Stimulated activated naive CD8-positive, alpha-beta T cell treated with anti-CD3 and anti-CD28 coated beads, Interleukin-15, Interleukin-2, amounts not matched to agents 100 ng/mL and 50 ng/mL, for 24 hours (primary cell): ENCODE results near the gene MYO5B.
"Not testable (repeated sequence)": the region's sequence is repeated elsewhere in the genome, so short reads cannot be mapped to it uniquely, and the experiment has no call there.

Experiments used
- H3K27ac Mint-ChIP-seq: one replicate; pipeline ENCODE4 v1.8.0; 2021; ENCODE audit warnings: mild to moderate bottlenecking, mixed read lengths
- H3K27me3 Mint-ChIP-seq: one replicate; pipeline ENCODE4 v1.8.0; 2021; ENCODE audit warnings: mixed read lengths
- H3K36me3 Mint-ChIP-seq: one replicate; pipeline ENCODE4 v1.8.0; 2021; ENCODE audit warnings: low read depth, mixed read lengths
- H3K4me1 Mint-ChIP-seq: one replicate; pipeline ENCODE4 v1.8.0; 2021; ENCODE audit warnings: low read depth, mixed read lengths
- H3K4me3 Mint-ChIP-seq: one replicate; pipeline ENCODE4 v1.8.0; 2021; ENCODE audit warnings: mild to moderate bottlenecking, mixed read lengths
- H3K9me3 Mint-ChIP-seq: one replicate; pipeline ENCODE4 v1.8.0; 2021; ENCODE audit warnings: mixed read lengths

The MYO5B gene

GRCh38 chr18:49843778-49844625 lies 350.9 kb downstream of the MYO5B start:
- Mint-ChIP-seq H3K36me3 (no peaks in the 10 kb centered on the region), H3K4me1 (no peaks in the 10 kb centered on the region), H3K27ac (no peak overlapping the region), H3K9me3 (no peaks in the 10 kb centered on the region), H3K27me3 (no peaks in the 10 kb centered on the region), H3K4me3 (no peak overlapping the region)

- H3K27me3 Mint-ChIP-seq = no peaks in the 10 kb centered on the region
- no peaks in the 10 kb centered on the region for H3K4me1 Mint-ChIP-seq
- no peaks in the 10 kb centered on the region for H3K9me3 Mint-ChIP-seq
- no peaks in the 10 kb centered on the region for H3K36me3 Mint-ChIP-seq
- no peak overlapping the region for H3K4me3 Mint-ChIP-seq
- H3K27ac Mint-ChIP-seq = no peak overlapping the region
Measured at GRCh38 chr18:49843131-49843530, 351.8 kb downstream of the MYO5B start.

GRCh38 chr18:49842656-49843055 lies 352.3 kb downstream of the MYO5B start:
- no peaks in the 10 kb centered on the region for H3K27me3 Mint-ChIP-seq
- no peaks in the 10 kb centered on the region for H3K36me3 Mint-ChIP-seq
- H3K4me1 Mint-ChIP-seq = no peaks in the 10 kb centered on the region
- no peak overlapping the region for H3K4me3 Mint-ChIP-seq
- H3K9me3 Mint-ChIP-seq = no peaks in the 10 kb centered on the region
- H3K27ac Mint-ChIP-seq = no peak overlapping the region

- Mint-ChIP-seq H3K27ac (no peak overlapping the region), H3K4me1 (no peaks in the 10 kb centered on the region), H3K9me3 (no peaks in the 10 kb centered on the region)
Measured at GRCh38 chr18:49841236-49842217, 353.4 kb downstream of the MYO5B start.

GRCh38 chr18:49839012-49839411 lies 355.9 kb downstream of the MYO5B start:
- Mint-ChIP-seq H3K36me3 (no peaks in the 10 kb centered on the region), H3K27me3 (no peaks in the 10 kb centered on the region), H3K9me3 (no peaks in the 10 kb centered on the region), H3K27ac (no peak overlapping the region), H3K4me1 (no peaks in the 10 kb centered on the region), H3K4me3 (no peak overlapping the region)

More at GRCh38 chr18:49841236-49842217, 353.4 kb downstream of the MYO5B start:
- H3K36me3 Mint-ChIP-seq = no peaks in the 10 kb centered on the region
- no peaks in the 10 kb centered on the region for H3K27me3 Mint-ChIP-seq
- no peak overlapping the region for H3K4me3 Mint-ChIP-seq

- H3K27me3 Mint-ChIP-seq = no peaks in the 10 kb centered on the region
- H3K9me3 Mint-ChIP-seq = no peaks in the 10 kb centered on the region
- no peaks in the 10 kb centered on the region for H3K36me3 Mint-ChIP-seq
- H3K27ac Mint-ChIP-seq = no peak overlapping the region
- no peak overlapping the region for H3K4me3 Mint-ChIP-seq
- H3K4me1 Mint-ChIP-seq = no peaks in the 10 kb centered on the region
Measured at GRCh38 chr18:49838381-49838780, 356.6 kb downstream of the MYO5B start.

GRCh38 chr18:49837889-49838288 lies 357.1 kb downstream of the MYO5B start:
- H3K27me3 Mint-ChIP-seq = no peaks in the 10 kb centered on the region
- no peak overlapping the region for H3K27ac Mint-ChIP-seq
- no peaks in the 10 kb centered on the region for H3K9me3 Mint-ChIP-seq
- no peaks in the 10 kb centered on the region for H3K4me1 Mint-ChIP-seq
- no peaks in the 10 kb centered on the region for H3K36me3 Mint-ChIP-seq
- no peak overlapping the region for H3K4me3 Mint-ChIP-seq

- H3K27me3 Mint-ChIP-seq, H3K4me1 Mint-ChIP-seq, H3K27ac Mint-ChIP-seq, H3K9me3 Mint-ChIP-seq, H3K4me3 Mint-ChIP-seq, H3K36me3 Mint-ChIP-seq: not testable (repeated sequence)
Measured at GRCh38 chr18:49837316-49837835, 357.6 kb downstream of the MYO5B start.

- Mint-ChIP-seq H3K36me3 (no peaks in the 10 kb centered on the region), H3K9me3 (peaks cover 5% of the 10 kb centered on the region), H3K4me3 (no peak overlapping the region), H3K27ac (no peak overlapping the region), H3K27me3 (peaks cover 3% of the 10 kb centered on the region), H3K4me1 (no peaks in the 10 kb centered on the region)
Measured at GRCh38 chr18:49835405-49835804, 359.5 kb downstream of the MYO5B start.

GRCh38 chr18:49834258-49834657 lies 360.7 kb downstream of the MYO5B start:
- Mint-ChIP-seq H3K4me3 (no peak overlapping the region), H3K4me1 (no peaks in the 10 kb centered on the region), H3K27me3 (peaks cover 3% of the 10 kb centered on the region), H3K36me3 (no peaks in the 10 kb centered on the region), H3K9me3 (peaks cover 9% of the 10 kb centered on the region), H3K27ac (no peak overlapping the region)

- no peaks in the 10 kb centered on the region for H3K4me1 Mint-ChIP-seq
- peaks cover 9% of the 10 kb centered on the region for H3K9me3 Mint-ChIP-seq
- no peaks in the 10 kb centered on the region for H3K36me3 Mint-ChIP-seq
- peaks cover 3% of the 10 kb centered on the region for H3K27me3 Mint-ChIP-seq
- H3K27ac Mint-ChIP-seq = no peak overlapping the region
- H3K4me3 Mint-ChIP-seq = no peak overlapping the region
Measured at GRCh38 chr18:49833814-49834213, 361.1 kb downstream of the MYO5B start.

- peaks cover 8% of the 10 kb centered on the region for H3K27me3 Mint-ChIP-seq
- no peak overlapping the region for H3K27ac Mint-ChIP-seq
- peaks cover 10% of the 10 kb centered on the region for H3K36me3 Mint-ChIP-seq
- peaks cover 20% of the 10 kb centered on the region for H3K9me3 Mint-ChIP-seq
- no peaks in the 10 kb centered on the region for H3K4me1 Mint-ChIP-seq
- H3K4me3 Mint-ChIP-seq = no peak overlapping the region
Measured at GRCh38 chr18:49832221-49832647, 362.7 kb downstream of the MYO5B start.

- no peak overlapping the region for H3K4me3 Mint-ChIP-seq
- peaks cover 11% of the 10 kb centered on the region for H3K36me3 Mint-ChIP-seq
- H3K4me1 Mint-ChIP-seq = peaks cover 1% of the 10 kb centered on the region
- H3K9me3 Mint-ChIP-seq = peaks cover 26% of the 10 kb centered on the region
- no peak overlapping the region for H3K27ac Mint-ChIP-seq
- peaks cover 8% of the 10 kb centered on the region for H3K27me3 Mint-ChIP-seq
Measured at GRCh38 chr18:49827996-49828395, 367.0 kb downstream of the MYO5B start.

- Mint-ChIP-seq H3K36me3 (peaks cover 21% of the 10 kb centered on the region), H3K27ac (peak overlapping the region; percentile 84), H3K27me3 (no peaks in the 10 kb centered on the region), H3K4me1 (peaks cover 69% of the 10 kb centered on the region), H3K4me3 (peak overlapping the region; percentile 55), H3K9me3 (no peaks in the 10 kb centered on the region)
Measured at GRCh38 chr18:49819823-49820671, 374.9 kb downstream of the MYO5B start.
